LNCAP (cell line): ENCODE data around the gene FNIP2.

ENCODE experiments used
- CTCF ChIP-seq: fragments of 450-650 bp; IDR thresholded peaks from 2 replicates; pipeline ENCODE4 v1.5.1; 2017; ENCODE audit warnings: mild to moderate bottlenecking

Gene FNIP2

GRCh38 chr4:158865520-158866177 is 96.8 kb downstream of the FNIP2 start:
- no peak for TF ChIP-seq CTCF

DNA sequence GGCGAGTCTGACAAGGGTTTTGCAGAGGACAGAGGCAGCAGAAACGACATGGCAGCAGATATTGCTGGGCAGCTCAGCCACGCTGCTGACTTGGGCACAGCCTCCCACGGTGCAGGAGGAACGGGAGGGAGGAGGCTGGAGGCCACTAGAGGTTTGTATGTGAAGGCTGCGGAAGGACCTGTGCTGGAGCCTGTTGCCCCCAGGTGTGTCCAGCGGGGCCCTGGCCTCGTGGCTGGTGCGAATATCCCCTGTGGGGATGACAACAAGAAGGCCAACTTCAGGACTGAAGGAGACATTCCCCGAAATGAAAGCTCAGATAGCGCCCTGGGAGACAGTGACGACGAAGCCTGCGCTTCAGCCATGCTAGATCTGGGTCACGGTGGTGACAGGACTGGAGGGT is 100.2 kb downstream of the FNIP2 start:
- TF ChIP-seq CTCF, result no peak

DNA sequence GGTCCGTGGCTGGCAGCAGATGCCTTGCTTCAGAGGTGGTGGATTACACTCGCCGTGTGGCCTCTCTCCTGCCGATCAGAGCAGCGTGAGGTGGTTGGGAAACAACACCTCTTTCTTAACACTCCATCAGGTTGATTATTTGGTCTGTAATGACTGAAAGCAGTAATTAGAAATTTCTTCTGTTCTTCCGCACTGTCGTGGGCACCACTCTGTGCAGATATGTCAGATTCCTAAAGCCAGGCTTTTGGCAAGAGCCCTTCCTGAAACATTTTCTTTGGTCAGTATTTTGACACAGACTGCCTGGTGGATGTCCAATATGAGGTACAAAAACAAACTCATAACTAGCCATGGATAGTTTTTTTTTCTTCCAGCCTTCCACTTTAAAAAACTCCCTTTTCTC is 100.9 kb downstream of the FNIP2 start:
- TF ChIP-seq CTCF, result no peak

- no peak for TF ChIP-seq CTCF
Measured at GRCh38 chr4:158870282-158870625, 101.4 kb downstream of the FNIP2 start.

GRCh38 chr4:158870626-158871334 is 102.0 kb downstream of the FNIP2 start:
- no peak for TF ChIP-seq CTCF

DNA sequence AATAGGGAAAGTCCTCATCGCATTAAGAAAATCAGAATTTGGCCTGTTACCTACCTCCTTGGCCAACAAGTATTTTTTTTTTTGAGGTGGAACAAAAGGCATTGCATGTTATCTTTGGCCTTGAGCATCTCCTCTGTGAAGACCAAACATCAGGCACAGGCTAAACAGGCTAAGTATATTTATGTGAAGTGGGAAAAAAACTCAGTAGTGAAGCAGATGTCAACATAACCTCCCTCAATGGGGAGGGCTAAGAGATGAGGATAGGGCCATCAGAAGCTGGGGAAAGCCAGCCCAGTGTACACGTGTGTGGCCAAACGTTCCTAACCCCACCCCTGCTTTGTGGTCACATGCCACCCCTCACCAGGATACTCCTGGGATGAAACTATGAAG is 102.5 kb downstream of the FNIP2 start:
- TF ChIP-seq CTCF, result no peak

GRCh38 chr4:158873795-158874401 is 105.1 kb downstream of the FNIP2 start:
- no peak for TF ChIP-seq CTCF
